Superior temporal gyrus (tissue), 1 donor: ENCODE data around the gene CPLX1.
A peak's percentile ranks its signal among the peaks of the same experiment; 100 is the strongest.

ENCODE experiments used
- DNase-seq: peaks from one replicate; pipeline ENCODE4 v3.0.0-alpha.2; 2016; ENCODE audit errors: extremely low spot score

Gene CPLX1

GRCh38 chr4:825971-826330, at the start of gene CPLX1:
Gene CPLX1 (minus strand): TSS chr4:826129. CDS start chr4:824522, 1,607 bp downstream.
- DNase-seq: no peak

GRCh38 chr4:874971-875817, 49.3 kb upstream of the CPLX1 start:
- peak; percentile 37 for DNase-seq

- no peak for DNase-seq
Observed at GRCh38 chr4:874056-874455, 48.1 kb upstream of the CPLX1 start.

GRCh38 chr4:872241-872981, 46.5 kb upstream of the CPLX1 start:
- no peak for DNase-seq

- no peak for DNase-seq
Observed at GRCh38 chr4:871484-871883, 45.6 kb upstream of the CPLX1 start.

- no peak for DNase-seq
Observed at GRCh38 chr4:870951-871350, 45.0 kb upstream of the CPLX1 start.

- DNase-seq: no peak
Observed at GRCh38 chr4:869776-870175, 43.8 kb upstream of the CPLX1 start.

- DNase-seq: no peak
Observed at GRCh38 chr4:868421-868820, 42.5 kb upstream of the CPLX1 start.

- DNase-seq: no peak
Observed at GRCh38 chr4:867526-868250, 41.8 kb upstream of the CPLX1 start.

- DNase-seq: peak; percentile 16
Observed at GRCh38 chr4:866761-867390, 40.9 kb upstream of the CPLX1 start.

GRCh38 chr4:866068-866760, 40.3 kb upstream of the CPLX1 start:
- no peak for DNase-seq

GRCh38 chr4:865572-865971, 39.6 kb upstream of the CPLX1 start:
- DNase-seq: no peak

GRCh38 chr4:865121-865465, 39.2 kb upstream of the CPLX1 start:
- DNase-seq: no peak

GRCh38 chr4:864456-865120, 38.7 kb upstream of the CPLX1 start:
- DNase-seq: no peak

GRCh38 chr4:860561-860960, 34.6 kb upstream of the CPLX1 start:
- DNase-seq: no peak

- no peak for DNase-seq
Observed at GRCh38 chr4:859496-859895, 33.6 kb upstream of the CPLX1 start.

GRCh38 chr4:858831-859451, 33.0 kb upstream of the CPLX1 start:
- DNase-seq: no peak

- DNase-seq: no peak
Observed at GRCh38 chr4:858041-858481, 32.1 kb upstream of the CPLX1 start.

GRCh38 chr4:857461-857860, 31.5 kb upstream of the CPLX1 start:
- no peak for DNase-seq

GRCh38 chr4:856225-856901, 30.4 kb upstream of the CPLX1 start:
- no peak for DNase-seq
